Effector CD4-positive, alpha-beta T cell (primary cell): Measurements from ENCODE around the gene SDC1.

ENCODE experiments used
- DNase-seq: peaks from one replicate; pipeline ENCODE4 v3.0.0-alpha.2; 2020

The SDC1 gene

GRCh38 chr2:20168727-20169696 is 55.9 kb downstream of the SDC1 start:
- DNase-seq, result no peak

GRCh38 chr2:20168048-20168726 is 56.7 kb downstream of the SDC1 start:
- DNase-seq, result no peak

GRCh38 chr2:20167356-20167755 is 57.6 kb downstream of the SDC1 start:
- DNase-seq, result no peak

GRCh38 chr2:20165677-20166509 is 59.0 kb downstream of the SDC1 start:
- DNase-seq, result no peak

GRCh38 chr2:20164734-20165478 is 60.0 kb downstream of the SDC1 start:
- no peak for DNase-seq

- DNase-seq, result no peak
Measured at GRCh38 chr2:20164061-20164733, 60.7 kb downstream of the SDC1 start.

- no peak for DNase-seq
Measured at GRCh38 chr2:20159411-20160070, 65.4 kb downstream of the SDC1 start.

- no peak for DNase-seq
Measured at GRCh38 chr2:20157193-20157891, 67.6 kb downstream of the SDC1 start.

GRCh38 chr2:20156836-20157192 is 68.1 kb downstream of the SDC1 start:
- DNase-seq, result no peak

- no peak for DNase-seq
Measured at GRCh38 chr2:20156076-20156759, 68.7 kb downstream of the SDC1 start.

- no peak for DNase-seq
Measured at GRCh38 chr2:20153131-20153851, 71.6 kb downstream of the SDC1 start.

GRCh38 chr2:20150806-20151571 is 73.9 kb downstream of the SDC1 start:
- no peak for DNase-seq
